EH (cell line): ENCODE data around the gene RAP1GDS1.
"Not testable (repeated sequence)": the region's sequence is repeated elsewhere in the genome, so short reads cannot be mapped to it uniquely, and the experiment has no call there.

ENCODE experiments used
- DNase-seq: peaks from one replicate; pipeline ENCODE4 v3.0.0-alpha.2; 2015; ENCODE audit warnings: low read depth

The RAP1GDS1 gene

GRCh38 chr4:98288671-98289070, 27.5 kb downstream of the RAP1GDS1 start:
- DNase-seq = not testable (repeated sequence)

- DNase-seq = peak; percentile 16
Observed at GRCh38 chr4:98289375-98289774, 28.2 kb downstream of the RAP1GDS1 start.

- DNase-seq = peak; percentile 86
Observed at GRCh38 chr4:98290511-98290910, 29.3 kb downstream of the RAP1GDS1 start.

- peak; percentile 43 for DNase-seq
Observed at GRCh38 chr4:98293104-98293887, 32.1 kb downstream of the RAP1GDS1 start.

GRCh38 chr4:98298022-98298421, 36.8 kb downstream of the RAP1GDS1 start:
- no peak for DNase-seq

- no peak for DNase-seq
Observed at GRCh38 chr4:98300706-98301105, 39.5 kb downstream of the RAP1GDS1 start.

GRCh38 chr4:98305576-98305975, 44.4 kb downstream of the RAP1GDS1 start:
- DNase-seq = no peak

- DNase-seq = no peak
Observed at GRCh38 chr4:98310867-98311266, 49.7 kb downstream of the RAP1GDS1 start.

GRCh38 chr4:98311656-98312055, 50.5 kb downstream of the RAP1GDS1 start:
- DNase-seq = no peak

GRCh38 chr4:98314791-98315565, 53.8 kb downstream of the RAP1GDS1 start:
- peak; percentile 47 for DNase-seq

- no peak for DNase-seq
Observed at GRCh38 chr4:98318521-98318920, 57.3 kb downstream of the RAP1GDS1 start.

- DNase-seq = no peak
Observed at GRCh38 chr4:98319021-98319420, 57.8 kb downstream of the RAP1GDS1 start.

- DNase-seq = no peak
Observed at GRCh38 chr4:98326168-98326567, 65.0 kb downstream of the RAP1GDS1 start.

- DNase-seq = no peak
Observed at GRCh38 chr4:98327694-98328093, 66.5 kb downstream of the RAP1GDS1 start.

- not testable (repeated sequence) for DNase-seq
Observed at GRCh38 chr4:98329879-98330640, 68.9 kb downstream of the RAP1GDS1 start.

GRCh38 chr4:98332017-98332416, 70.8 kb downstream of the RAP1GDS1 start:
- no peak for DNase-seq

GRCh38 chr4:98334461-98334860, 73.3 kb downstream of the RAP1GDS1 start:
- DNase-seq = no peak

GRCh38 chr4:98338761-98339438, 77.7 kb downstream of the RAP1GDS1 start:
- no peak for DNase-seq

GRCh38 chr4:98341309-98341708, 80.1 kb downstream of the RAP1GDS1 start:
- DNase-seq = peak; percentile 73

GRCh38 chr4:98343626-98344025, 82.4 kb downstream of the RAP1GDS1 start:
- peak; percentile 24 for DNase-seq

- no peak for DNase-seq
Observed at GRCh38 chr4:98345838-98346237, 84.7 kb downstream of the RAP1GDS1 start.

GRCh38 chr4:98352396-98352795, 91.2 kb downstream of the RAP1GDS1 start:
- no peak for DNase-seq
